Hepatocyte (in vitro differentiated cells): ENCODE results near the gene ZBTB4.

Source experiments
- CTCF ChIP-seq: fragments of 200-600 bp; sonication (generic); IDR thresholded peaks from 2 replicates; pipeline ENCODE4 v1.5.1; 2016; ENCODE audit warnings: antibody characterized with exemption, mild to moderate bottlenecking; ENCODE audit not compliant: poor library complexity
- EZH2phosphoT487 ChIP-seq: fragments of 200-600 bp; sonication (generic); IDR thresholded peaks from one replicate; pipeline ENCODE4 v1.6.1; 2018; ENCODE audit warnings: antibody characterized with exemption, mild to moderate bottlenecking, low read depth, moderate library complexity; ENCODE audit not compliant: unreplicated experiment, severe bottlenecking

DNA sequence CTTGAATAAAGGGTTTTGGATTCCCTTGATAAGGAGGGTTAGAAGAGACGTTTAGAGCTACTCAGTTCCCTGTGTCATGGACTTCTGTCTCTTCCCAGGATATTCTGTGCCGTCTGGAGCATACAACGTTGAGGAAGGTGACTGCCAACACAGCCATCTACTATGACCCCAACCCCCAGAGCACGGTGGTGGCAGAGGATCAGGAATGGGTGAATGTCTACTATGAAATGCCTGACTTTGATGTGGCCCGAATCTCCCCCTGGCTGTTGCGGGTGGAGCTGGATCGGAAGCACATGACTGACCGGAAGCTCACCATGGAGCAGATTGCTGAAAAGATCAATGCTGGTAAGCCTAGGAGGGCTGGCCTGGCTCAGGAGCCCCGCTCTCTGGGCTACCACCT is 29.4 kb upstream of the ZBTB4 start:
- TF ChIP-seq CTCF: no peak
- TF ChIP-seq EZH2phosphoT487: no peak
